Upper lobe of right lung (tissue), 1 donor: ENCODE measurements around the gene HOXA13. TPM values are rescaled to one million over a fixed set of nuclear protein-coding genes. Genes with fewer than 3 reads are reported as not detected.
A peak's percentile ranks its signal among the peaks of the same experiment; 100 is the strongest.

Source experiments
- ATAC-seq: fragments of 200-7000 bp; cut with Tn5 transposase; one replicate; pipeline ENCODE4 v1.9.1; 2020; ENCODE audit warnings: mild to moderate bottlenecking, moderate library complexity
- DNase-seq: peaks from one replicate; pipeline ENCODE4 v3.0.0-alpha.2; 2020
- H3K27ac ChIP-seq: fragments of 200-600 bp; one replicate; pipeline ENCODE4 v1.8.0; 2022
- H3K27me3 ChIP-seq: fragments of 200-600 bp; one replicate; pipeline ENCODE4 v1.8.0; 2022; ENCODE audit warnings: mild to moderate bottlenecking
- H3K36me3 ChIP-seq: fragments of 200-600 bp; one replicate; pipeline ENCODE4 v1.8.0; 2022
- H3K4me1 ChIP-seq: fragments of 200-600 bp; one replicate; pipeline ENCODE4 v1.8.0; 2022
- H3K4me3 ChIP-seq: fragments of 200-600 bp; one replicate; pipeline ENCODE4 v1.8.0; 2022; ENCODE audit warnings: mild to moderate bottlenecking
- H3K9me3 ChIP-seq: fragments of 200-600 bp; one replicate; pipeline ENCODE4 v1.8.0; 2022
- CTCF ChIP-seq: fragments of 200-600 bp; IDR thresholded peaks from one replicate; pipeline ENCODE4 v1.8.0; 2022; ENCODE audit warnings: antibody characterized with exemption
- intact Hi-C: fragments of 100-400 bp; cut with DNase I; formaldehyde crosslinking; loops from one replicate; pipeline ENCODE4 v1.11.0; 2022
- total RNA-seq: library from RNA; stranded (reverse); fragmentation: NEBNext Ultra II Directional; extraction: Animal tissue kit (Norgen Biotek cat#: 25700); gene quantifications from one replicate; pipeline ENCODE4 v1.2.1, GENCODE V29; 2021
- donor health status: DM: no; HTN: yes; CAD: no; lungs with severe emphysema.

The HOXA13 gene
- total RNA-seq, 1 donor from 2014 or later, result not detected

GRCh38 chr7:27152816-27153442, 47.0 kb downstream of the HOXA13 start:
- peaks cover 31% of the 10 kb centered on the region for H3K4me1 ChIP-seq
- H3K27ac ChIP-seq, result peak overlapping the region; percentile 88
- no peaks in the 10 kb centered on the region for H3K9me3 ChIP-seq
- intact Hi-C loops, result no loop called here
- no peaks in the 10 kb centered on the region for H3K36me3 ChIP-seq
- no peak for TF ChIP-seq CTCF
- peak overlapping the region; percentile 70 for H3K4me3 ChIP-seq
- peaks cover 93% of the 10 kb centered on the region for H3K27me3 ChIP-seq
- DNase-seq (no peak), ATAC-seq (no peak)

GRCh38 chr7:27151931-27152815, 47.7 kb downstream of the HOXA13 start, which contains the start of gene HOXA3:
Gene HOXA3, minus strand, starts transcription at chr7:27152583. Its CDS starts 41,943 bp downstream, at chr7:27110640.
- Histone ChIP-seq H3K9me3 (no peaks in the 10 kb centered on the region), H3K36me3 (no peaks in the 10 kb centered on the region), H3K27me3 (peaks cover 90% of the 10 kb centered on the region), H3K4me1 (peaks cover 32% of the 10 kb centered on the region), H3K4me3 (peak within 1 kb of the TSS; percentile 70), H3K27ac (peak within 1 kb of the TSS; percentile 88)
- DNase-seq (peak; percentile 69), ATAC-seq (peak; percentile 3)
- no peak for TF ChIP-seq CTCF
- intact Hi-C loops, result no loop called here

GRCh38 chr7:27151341-27151930, 48.5 kb downstream of the HOXA13 start:
- ATAC-seq (no peak), DNase-seq (peak; percentile 64)
- Histone ChIP-seq H3K9me3 (no peaks in the 10 kb centered on the region), H3K4me3 (peak overlapping the region; percentile 70), H3K4me1 (peaks cover 32% of the 10 kb centered on the region), H3K36me3 (no peaks in the 10 kb centered on the region), H3K27ac (peak overlapping the region; percentile 88), H3K27me3 (peaks cover 90% of the 10 kb centered on the region)
- no peak for TF ChIP-seq CTCF
- intact Hi-C loops, result no loop called here

GRCh38 chr7:27150568-27151340, 49.1 kb downstream of the HOXA13 start:
- intact Hi-C loops, result no loop called here
- ATAC-seq, result peak; percentile 84
- peaks cover 29% of the 10 kb centered on the region for H3K4me1 ChIP-seq

More at GRCh38 chr7:27150568-27151340, 49.1 kb downstream of the HOXA13 start:
- Histone ChIP-seq H3K27me3 (peaks cover 91% of the 10 kb centered on the region), H3K36me3 (no peaks in the 10 kb centered on the region), H3K27ac (peak overlapping the region; percentile 88), H3K9me3 (no peaks in the 10 kb centered on the region), H3K4me3 (peak overlapping the region; percentile 70)
- peak; percentile 86 for DNase-seq
- TF ChIP-seq CTCF, result peak; percentile 88
